Measurements from ENCODE around the gene ZNF710. TPM values are rescaled to one million over a fixed set of nuclear protein-coding genes. Genes with fewer than 3 reads are reported as not detected.

The ZNF710 gene
- total RNA-seq, result 11.6 and 16.6 TPM in 2 replicates

GRCh38 chr15:90001062-90001682 is at the start of gene ZNF710:
Gene ZNF710 (plus strand): TSS chr15:90001324. CDS start chr15:90067138, 65,814 bp downstream.

GRCh38 chr15:90101969-90102890 is 101.1 kb downstream of the ZNF710 start, which contains the start of gene IDH2:
Gene IDH2 (minus strand): TSS chr15:90102468. CDS start chr15:90102390, 78 bp downstream.

Other genes with a start within 250 kb of the ZNF710 start
- 1.4 and 1.7 TPM in 2 replicates for gene MESP2, start 225.0 kb upstream of the ZNF710 start, total RNA-seq
- gene ANPEP, start 186.5 kb upstream of the ZNF710 start, total RNA-seq, result 30.9 and 64.4 TPM in 2 replicates
- gene AP3S2, start 107.3 kb upstream of the ZNF710 start, total RNA-seq, result 36.7 and 46.8 TPM in 2 replicates
- 7.6 and 11.9 TPM in 2 replicates for gene ARPIN, start 88.4 kb upstream of the ZNF710 start, total RNA-seq
- 60.1 and 67.0 TPM in 2 replicates for gene IDH2, start 101.1 kb downstream of the ZNF710 start, total RNA-seq
- 95.7 and 141 TPM in 2 replicates for gene SEMA4B, start 200.0 kb downstream of the ZNF710 start, total RNA-seq
- 51.6 and 59.3 TPM in 2 replicates for gene CIB1, start 232.6 kb downstream of the ZNF710 start, total RNA-seq
- 4.2 and 7.5 TPM in 2 replicates for gene GDPGP1, start 232.9 kb downstream of the ZNF710 start, total RNA-seq
- gene TTLL13, start 248.2 kb downstream of the ZNF710 start, total RNA-seq, result 0.08 and 0.11 TPM in 2 replicates

Measured in hair follicular keratinocyte (primary cell).